ENCODE measurements around the gene TMEM147.

TMEM147 gene

DNA sequence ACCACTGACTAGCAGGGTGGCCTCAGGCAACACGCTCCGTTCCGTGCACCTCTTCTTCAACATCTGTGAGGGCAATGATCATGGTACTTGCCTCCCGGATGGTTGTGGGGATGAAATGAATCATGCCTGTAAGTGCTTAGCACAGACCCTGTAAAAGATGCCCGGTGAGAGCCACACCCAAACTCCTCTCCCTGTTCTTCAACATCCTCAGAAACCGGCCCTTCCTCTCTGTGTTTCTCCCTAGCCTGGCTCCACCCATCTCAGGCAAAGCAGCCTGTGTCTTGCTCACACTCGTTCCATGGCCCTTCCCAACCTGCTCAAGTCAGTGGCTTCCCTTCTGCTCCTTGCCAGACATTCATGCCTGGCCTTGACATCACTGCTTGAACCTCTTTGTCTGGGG is 26.1 kb upstream of the TMEM147 start:
- DNase-seq (ENCODE audit: low read depth, low spot score): no peak

DNA sequence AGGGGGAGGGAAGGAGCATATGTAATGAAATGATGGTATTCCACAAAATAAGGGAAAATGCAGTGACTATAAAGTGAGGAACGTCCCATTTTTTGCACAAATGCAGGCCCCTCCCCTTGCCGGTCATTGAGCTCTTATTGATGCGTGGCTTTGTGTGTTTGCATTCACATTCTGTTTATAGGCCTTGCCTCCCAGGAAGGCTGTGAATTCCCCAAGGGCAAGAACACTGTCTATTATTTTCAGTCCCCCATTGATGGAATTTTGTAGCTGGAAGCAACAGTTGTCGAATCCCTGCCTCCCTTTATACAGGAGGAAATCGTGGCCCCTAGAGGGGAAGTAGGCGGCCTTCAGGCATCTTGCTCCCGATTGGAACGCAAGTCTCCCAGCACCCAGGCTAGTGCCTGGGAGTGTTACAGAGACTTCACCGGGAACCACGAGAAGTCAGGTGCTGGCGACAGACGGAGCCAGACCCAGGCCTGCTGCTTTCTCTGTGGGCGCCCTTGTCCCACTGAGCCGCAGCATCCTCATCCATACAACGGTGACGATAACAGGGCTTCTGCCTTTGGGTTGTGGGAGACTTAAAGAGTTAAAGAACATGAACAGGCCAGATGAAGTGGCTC is 24.2 kb upstream of the TMEM147 start:
- DNase-seq (ENCODE audit: low read depth, low spot score): no peak

DNA sequence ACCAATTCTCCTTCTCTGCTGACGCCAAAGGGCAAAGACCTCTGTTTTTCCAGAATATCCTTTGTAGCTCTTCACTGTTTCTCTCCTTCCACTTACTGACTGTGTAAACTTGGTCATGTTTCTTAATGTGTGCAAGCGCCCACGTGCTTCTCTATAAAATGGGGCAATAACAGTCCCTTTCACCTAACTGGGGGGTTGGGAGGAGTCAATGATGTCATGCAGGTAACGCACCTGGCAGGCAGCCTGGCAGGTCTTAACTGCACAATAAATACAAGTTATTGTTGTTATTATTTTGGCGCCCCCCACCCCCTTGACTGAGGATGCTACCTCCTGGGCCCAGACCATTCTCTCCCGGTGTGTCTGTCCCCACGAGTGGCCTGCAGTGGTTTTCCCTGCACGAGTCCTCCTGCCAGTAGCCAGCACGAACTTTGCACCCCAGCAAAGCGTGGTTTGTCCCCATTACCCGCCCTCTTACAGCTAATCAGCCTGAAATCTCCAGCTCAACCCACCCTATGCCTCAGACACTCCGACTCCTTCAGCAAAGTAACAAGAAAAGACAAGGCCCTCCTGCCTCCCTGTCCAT is 22.6 kb upstream of the TMEM147 start:
- no peak for DNase-seq (ENCODE audit: low read depth, low spot score)

DNA sequence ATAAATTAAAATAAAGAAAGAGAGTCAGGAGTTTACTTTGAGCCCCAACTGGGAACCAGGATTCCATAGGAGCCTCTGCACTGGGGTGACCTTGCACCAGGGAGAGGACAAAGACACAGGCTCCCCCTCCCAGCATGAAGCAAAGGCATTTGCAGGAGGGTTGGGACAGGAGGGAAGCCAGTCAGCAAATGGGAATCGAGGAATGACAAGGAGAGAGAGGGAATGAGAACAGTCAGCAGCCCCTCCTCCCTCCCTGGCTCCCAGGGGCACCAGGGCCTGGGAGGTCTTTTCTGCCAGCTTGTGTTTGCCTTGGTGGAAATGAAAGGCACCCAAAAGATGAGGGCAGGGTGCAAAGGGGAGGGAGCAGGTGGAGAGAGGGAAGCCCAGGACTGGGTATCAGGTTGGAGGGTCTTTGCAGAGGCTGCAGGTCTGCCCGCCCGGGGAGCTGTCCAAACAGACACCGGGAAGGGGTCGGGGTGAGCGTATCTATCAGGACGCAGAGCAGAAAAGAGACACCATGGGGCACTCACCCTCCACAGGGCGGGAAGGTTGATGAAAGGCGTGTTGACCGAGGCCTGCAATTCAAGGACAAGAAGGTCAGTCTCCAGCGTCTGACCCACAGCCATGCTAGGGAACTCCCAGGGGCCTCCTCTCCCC is 21.1 kb upstream of the TMEM147 start:
- no peak for DNase-seq (ENCODE audit: low read depth, low spot score)

DNA sequence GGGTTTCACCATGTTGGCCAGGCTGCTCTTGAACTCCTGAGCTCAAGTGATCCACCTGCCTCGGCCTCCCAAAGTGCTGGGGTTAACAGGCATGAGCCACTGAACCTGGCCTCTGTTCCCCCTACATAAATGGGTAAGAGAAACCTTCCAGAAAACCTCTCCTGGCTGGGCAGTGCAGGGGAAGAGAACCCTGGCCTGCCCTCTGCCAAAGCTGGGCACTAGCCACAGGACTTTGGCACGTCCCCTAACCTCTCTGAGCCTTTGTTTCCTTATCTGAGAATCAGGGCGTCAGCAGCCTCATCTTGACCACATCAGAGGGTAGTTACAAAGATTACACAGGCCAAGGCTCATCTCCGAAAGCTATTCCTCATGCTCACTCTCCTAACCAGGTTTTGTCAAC is 19.6 kb upstream of the TMEM147 start:
- DNase-seq (ENCODE audit: low read depth, low spot score): no peak

DNA sequence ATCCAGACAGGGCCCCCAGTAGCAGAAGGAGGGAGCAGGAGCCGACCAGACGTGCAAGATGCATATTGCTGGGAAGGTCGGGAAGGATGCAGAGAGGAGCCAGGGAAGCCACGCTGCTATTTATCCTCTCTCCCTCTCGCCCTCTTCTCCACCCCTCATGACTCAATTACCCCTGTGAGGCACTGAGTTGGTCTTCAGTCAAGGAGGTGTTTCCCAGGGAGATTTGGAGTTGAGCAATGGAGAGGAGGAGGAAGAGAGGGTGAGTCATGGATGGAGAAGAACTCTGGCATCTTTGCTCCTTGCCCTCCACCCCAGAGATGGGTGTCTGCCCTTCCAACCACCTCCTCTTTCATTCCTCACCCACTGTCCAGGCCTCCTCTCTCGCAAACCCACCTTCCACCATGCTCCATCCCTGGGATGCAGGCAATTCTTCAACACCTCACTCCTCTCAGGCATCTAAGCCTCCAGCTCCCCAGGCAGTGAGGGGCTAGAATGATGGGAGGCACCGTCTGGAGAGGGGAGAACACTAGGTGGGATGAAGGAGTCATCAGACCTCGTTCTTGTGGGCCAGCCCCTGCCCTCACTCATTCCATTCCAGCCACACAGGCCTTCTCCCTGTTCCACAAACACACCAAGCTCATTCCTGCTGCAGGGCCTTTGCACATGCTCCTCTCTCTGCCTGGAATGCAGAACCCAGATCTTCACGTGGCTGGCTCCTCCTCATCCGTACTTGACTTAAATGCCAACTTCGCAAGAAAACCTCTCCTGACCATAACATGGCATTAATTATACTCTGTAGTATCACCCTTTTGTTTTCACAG is 17.0 kb upstream of the TMEM147 start, which contains the start of gene SBSN:
SBSN (minus strand) TSS at position 94 of the 821 bp plus-strand sequence; CDS start at position 64, 30 bp downstream.
- DNase-seq (ENCODE audit: low read depth, low spot score): no peak

DNA sequence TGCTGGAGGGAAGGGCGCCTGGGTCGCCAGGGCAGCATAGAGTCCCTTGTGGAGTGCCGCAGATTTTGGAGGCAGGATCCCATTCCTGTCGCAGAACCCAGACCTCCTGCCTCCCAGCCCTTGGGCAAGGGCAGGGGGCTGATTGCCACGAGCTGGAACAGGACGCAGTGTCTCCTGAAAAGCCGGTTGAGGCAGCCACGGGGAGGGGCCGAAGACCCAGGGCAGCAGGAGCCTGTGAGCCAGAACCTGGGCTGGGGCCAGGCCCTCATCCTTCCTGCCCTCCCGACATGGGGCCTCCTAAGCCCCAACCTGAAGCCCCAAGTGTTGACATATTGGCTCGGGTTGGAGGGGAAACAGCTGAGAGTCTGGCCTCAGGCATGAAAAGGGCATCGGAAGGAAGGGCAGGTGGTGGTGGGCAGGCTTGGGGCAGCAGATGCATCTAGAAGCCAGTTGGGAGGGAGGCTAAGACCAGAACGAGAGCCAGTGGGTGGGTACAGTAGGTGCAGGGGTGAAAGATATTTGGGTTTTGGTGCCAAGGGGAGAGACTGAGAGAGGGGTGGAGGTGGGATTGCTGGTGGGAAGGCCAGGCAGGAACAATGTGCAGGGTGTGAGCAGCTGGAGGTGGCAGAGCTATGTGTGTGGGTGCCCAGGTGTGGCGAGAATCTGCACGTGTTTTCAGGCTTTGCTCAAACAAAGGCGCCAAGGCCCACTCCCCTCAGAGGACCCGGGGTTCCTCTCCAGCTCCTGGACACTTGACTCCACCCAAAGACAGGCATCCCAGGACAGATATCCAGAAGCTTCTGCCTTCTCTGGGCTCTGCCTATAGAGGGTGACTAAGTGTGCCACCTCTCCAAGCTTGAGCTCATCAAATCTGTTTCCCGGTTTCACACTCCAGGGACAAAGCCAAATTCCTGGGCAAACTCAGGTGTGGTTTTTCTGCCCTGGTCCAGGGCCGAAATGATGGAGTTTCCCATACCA is 15.9 kb upstream of the TMEM147 start:
- no peak for DNase-seq (ENCODE audit: low read depth, low spot score)

DNA sequence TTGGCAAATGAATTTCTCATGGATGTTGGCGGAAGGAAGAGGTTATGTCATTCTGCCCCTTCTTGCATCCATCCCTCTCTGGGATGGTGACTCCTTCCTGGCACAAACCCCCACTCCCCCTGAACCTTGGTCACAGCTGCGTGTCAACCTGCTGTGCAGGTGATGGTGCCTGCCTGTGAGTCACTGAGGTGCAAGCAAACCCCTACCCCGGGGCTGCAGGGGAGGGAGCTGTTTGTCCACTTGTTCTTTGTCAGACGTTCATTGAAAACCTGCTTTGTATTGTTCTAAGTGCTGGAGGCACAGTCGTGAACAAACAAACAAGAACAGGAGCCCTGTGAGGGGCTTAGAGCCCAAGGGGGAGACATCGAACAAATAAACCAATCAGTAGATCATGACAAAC is 14.1 kb upstream of the TMEM147 start:
- no peak for DNase-seq (ENCODE audit: low read depth, low spot score)

DNA sequence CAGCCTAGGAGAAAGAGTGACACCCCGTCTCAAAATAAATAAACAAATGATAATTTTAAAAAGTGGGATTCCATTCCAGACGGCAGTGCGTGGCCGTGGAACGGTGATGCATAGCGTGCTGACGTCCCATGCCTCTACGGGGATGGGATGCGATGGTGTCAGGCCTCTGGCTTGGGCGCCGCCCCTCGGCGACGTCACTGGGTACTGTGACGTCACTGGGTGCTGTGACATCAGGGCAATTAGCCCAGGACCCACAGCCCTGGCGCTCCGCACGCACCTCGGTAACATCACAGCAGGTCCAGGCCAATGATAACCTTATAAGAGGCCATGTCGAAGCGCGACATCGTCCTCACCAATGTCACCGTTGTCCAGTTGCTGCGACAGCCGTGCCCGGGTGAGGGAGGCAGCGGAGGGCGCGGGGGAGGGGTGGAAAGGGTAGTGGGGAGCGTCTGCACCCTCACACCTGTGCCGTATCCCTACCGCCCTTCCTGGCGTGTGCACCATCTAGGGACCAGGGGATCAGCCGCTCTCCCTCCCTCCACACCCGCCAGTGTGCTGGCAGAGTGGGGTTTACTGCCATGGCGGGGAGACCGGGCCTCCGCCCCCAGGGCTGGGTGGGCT is 12.1 kb upstream of the TMEM147 start, which contains the start of gene GAPDHS:
GAPDHS (plus strand) TSS at position 256 of the 621 bp plus-strand sequence; CDS start at position 328, 72 bp downstream.
- no peak for DNase-seq (ENCODE audit: low read depth, low spot score)

DNA sequence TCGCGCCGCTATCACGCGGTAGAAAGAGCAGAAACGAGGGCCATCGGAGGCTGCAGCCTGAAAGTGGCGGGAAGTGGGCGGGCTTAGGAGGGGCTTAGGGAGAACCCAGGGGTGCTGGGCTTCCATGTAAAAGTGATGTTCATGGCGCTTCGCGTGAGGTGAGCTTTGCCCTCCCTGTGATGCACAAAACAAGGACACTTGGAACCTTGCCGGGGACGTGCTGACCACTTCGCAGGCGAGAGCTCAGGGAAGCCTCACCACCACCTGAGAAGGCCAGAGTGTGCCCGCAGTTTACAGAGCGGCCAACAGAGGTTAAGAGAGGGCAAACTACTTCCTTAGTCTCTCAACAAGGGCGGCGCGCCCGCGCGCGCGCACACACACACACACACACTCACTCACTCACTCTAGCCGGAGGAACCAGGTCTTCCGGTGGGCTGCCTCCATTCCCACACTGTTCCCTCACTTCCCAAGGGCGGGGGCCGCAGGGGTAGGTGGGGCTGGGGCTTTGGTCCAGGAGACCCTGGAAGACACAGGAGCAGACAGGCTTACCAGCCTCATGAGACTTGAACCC is 11.5 kb upstream of the TMEM147 start:
- no peak for DNase-seq (ENCODE audit: low read depth, low spot score)

DNA sequence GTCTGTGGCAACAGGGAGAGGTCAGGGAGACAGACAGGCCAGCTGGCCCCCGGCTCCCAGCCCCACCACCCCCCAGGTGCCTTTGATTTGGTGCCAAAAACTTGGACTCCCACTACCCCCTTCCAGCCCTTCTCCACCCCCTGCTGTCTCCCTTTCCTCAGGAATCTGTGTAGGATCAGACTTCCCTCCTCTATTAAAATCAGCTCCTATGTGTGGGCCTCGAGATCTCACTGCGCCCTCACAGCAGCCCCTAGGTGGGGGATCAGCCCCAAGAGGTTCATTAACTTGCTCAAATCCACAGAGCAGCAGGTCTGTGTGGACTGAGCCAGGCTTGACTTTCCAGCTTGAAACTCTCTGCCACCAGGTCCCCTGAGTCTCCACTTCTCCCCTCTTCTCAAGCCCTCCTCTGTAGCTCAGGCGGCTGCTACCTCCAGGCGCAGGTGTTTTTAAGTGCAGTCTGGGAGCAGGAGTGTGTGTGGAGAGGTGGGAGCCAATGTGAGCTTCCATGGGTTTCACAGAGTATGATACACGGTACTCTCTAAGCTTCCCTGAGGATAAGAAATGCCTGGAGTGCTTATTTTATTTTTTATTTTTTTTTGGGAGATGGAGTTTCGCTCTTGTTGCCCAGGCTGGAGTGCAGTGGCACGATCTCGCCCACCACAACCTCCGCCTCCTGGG is 10.5 kb upstream of the TMEM147 start:
- DNase-seq (ENCODE audit: low read depth, low spot score): no peak

DNA sequence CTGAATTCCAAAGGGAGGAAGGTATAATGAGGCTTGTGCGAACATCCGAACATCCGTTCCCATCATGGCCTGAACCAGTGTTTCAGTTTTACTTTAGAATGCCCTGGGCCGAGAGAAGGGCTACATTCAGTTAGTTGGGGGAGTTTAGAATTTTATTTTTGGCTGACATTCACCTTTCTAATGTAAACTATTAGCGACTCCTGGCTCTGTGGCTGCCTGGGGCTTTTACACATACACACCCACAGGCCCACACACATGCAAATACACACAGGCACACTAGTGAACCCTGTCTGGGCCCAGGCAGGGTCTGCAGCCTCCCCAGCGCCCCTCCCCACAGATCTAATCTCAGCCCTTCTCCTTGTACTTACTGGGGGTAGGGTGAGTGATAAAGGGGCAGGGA is 6.1 kb upstream of the TMEM147 start:
- DNase-seq (ENCODE audit: low read depth, low spot score): no peak

DNA sequence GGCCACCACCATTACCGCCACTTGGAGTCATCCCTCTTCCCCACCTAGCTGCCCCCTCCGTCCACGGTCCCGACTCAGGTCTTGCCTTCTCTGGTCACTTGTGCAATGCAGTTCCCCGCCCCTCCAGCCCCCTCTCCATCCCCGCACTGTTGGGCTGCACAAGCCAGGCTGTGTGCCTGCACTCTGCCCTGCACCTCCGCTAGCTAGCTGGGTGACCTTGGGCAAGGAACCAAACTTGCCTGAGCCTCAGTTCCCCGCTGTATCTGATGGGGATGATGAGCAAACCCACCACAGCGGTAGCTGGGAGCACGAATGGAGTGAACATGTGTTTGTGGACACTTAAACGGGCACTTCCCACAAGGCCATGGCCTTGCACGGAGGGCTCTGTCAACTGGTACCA is 5.6 kb upstream of the TMEM147 start:
- DNase-seq (ENCODE audit: low read depth, low spot score): no peak

DNA sequence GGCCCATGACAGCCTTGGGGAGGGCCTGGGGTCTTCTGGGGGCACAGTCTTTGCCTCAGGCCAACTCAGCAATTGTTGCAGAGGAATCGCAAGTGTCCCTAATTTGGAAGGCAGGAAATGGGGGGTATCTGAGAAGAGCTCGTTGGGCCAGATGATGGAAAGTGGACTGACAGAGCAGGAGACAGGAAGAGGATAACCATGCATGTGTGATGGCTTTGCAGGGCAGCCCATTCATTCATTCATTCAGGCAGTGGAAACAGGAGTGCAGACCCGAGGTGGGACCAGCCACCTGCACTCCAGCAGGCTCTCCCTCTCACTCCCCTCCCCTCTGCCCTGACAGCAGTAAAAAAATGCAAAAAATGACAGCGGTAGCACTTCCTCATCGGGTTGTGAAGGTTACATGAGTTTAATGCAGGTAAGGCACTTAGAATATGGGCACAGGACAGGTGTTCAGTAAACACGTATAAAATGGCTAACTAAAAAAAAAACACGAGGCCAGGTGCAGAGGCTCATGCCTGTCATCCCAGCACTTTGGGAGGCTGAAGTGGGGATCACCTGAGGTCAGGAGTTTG is 5.0 kb upstream of the TMEM147 start:
- DNase-seq (ENCODE audit: low read depth, low spot score): no peak

DNA sequence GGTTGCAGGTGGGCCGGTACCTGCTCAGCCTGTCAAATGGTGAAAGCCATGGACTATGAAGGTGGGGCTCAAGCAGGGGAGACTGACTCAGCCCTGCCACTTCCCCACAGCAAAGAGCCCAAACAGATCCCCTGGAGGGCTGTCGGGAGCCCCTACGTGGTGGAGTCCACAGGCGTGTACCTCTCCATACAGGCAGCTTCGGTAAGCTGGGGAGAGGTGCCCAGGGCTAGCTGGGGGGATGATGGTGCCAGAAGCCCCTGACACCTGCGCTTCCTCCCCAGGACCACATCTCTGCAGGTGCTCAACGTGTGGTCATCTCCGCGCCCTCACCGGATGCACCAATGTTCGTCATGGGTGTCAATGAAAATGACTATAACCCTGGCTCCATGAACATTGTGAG is 3.2 kb upstream of the TMEM147 start:
- DNase-seq (ENCODE audit: low read depth, low spot score): no peak

DNA sequence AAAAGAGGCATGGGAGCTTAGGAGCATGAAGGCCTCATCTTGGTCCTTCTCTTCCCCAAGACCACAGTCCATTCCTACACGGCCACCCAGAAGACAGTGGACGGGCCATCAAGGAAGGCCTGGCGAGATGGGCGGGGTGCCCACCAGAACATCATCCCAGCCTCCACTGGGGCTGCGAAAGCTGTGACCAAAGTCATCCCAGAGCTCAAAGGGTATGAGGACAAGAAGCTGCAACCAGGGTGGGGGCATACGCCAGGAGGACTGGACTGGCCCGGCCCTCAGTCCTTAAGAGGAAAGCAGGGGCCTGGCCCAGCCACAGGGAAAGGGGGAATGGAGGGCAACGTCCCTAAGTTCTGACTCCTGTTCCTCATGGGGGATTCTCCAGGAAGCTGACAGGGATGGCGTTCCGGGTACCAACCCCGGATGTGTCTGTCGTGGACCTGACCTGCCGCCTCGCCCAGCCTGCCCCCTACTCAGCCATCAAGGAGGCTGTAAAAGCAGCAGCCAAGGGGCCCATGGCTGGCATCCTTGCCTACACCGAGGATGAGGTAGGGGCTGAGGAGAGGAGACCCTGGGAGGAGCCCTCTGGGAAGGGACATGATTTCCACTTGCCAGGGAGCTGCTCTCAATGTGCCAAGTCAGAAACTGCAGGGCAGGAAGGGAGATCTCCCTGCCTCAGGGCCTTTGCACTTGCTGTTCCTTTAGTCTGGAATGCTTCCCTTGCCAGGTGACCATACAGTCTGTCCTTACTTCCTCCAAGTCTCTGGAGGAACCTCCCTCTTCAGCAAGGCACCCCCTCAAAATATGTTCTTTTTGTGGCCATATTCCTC is 1.9 kb upstream of the TMEM147 start:
- DNase-seq (ENCODE audit: low read depth, low spot score): no peak

DNA sequence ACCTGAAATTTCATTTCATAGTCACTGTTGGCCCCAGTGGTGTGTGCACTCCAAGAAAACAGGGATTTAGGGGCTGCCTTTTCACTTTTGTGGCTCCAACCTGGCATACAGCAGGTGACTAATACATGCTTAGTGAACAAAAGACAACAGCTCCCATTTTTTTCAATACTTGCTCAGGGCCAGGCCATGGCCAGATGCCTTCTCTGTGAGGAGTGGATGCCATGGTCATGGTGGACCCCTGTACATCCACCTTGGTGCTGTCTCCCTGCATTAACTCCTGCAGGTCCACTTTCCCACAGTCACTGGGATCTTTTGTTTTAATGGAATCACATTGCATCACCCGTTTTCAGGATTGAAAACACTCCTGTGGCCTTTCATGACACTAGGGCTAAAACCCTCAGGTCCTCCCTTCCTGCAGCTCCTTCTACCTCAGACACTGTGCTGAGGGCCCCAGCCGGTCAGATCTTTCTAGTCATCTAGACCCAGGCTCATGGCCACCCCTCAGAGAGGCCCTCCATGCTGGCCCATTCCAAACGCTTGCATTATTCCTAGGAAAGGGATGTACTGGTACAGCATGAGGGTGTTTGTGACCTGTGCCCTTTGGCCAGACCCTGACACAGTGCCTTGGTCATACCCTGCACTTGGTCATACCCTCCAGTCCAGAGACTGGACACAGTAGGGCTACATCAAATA is 1.2 kb upstream of the TMEM147 start:
- DNase-seq (ENCODE audit: low read depth, low spot score): no peak

DNA sequence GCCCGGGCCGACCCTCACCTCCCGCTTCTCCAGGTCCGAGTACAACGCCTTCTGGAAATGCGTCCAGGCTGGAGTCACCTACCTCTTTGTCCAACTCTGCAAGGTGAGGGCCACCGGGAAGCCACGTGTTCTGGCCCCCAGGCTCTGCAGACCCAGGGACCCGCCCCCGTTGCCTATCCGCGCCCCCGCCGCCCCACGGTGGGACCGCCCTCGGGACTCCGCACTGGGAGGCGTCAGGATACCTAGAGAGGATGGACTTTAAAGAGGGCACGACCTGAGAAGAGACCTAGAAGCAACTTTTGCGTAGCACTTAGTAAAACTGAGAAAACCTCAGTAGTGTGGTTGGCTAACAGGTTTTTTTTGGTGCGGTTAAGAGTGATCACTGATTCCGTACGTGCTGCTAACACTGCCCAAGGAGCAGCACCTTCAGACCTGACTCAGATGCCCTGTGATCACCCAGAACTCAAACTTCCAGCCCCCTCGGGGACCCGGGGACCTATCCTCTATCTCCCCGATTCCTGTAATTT is 492 bp downstream of the TMEM147 start:
- no peak for DNase-seq (ENCODE audit: low read depth, low spot score)
